ENCODE results near the gene PHACTR1. TPM values are rescaled to one million over a fixed set of nuclear protein-coding genes. Genes with fewer than 3 reads are reported as not detected.

Gene PHACTR1
- total and polyA plus RNA-seq, 4 donors = 0.31 to 1.5 (median 0.79) TPM

DNA sequence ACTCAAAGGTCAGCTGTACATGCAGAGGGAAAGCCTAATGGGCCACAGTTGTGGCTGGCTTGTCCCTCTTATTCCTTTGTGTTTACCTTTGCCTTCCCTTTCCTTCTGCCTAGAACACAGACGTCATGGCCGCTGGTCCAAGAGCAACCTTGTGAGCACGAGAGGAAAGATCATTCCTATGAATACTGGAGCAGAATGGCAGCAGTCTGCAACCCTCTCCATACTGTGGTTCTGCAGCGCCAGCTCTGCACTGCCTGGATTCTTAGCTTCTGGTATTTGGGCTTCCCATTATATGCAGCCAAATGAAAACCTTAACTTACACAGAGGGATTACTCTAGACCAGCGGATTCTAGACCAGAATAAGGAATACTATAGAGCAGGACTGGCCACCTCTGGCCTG lies 599.3 kb downstream of the PHACTR1 start:
- Histone ChIP-seq H3K9me3 (ENCODE audit: control insufficient read depth in 4 of 4, low read length in 3 of 4) (no peaks in the 10 kb centered on the region), H3K27ac (ENCODE audit: low read depth in 1 of 2, low read length in 2 of 2) (no peak overlapping the region), H3K27me3 (ENCODE audit: control insufficient read depth in 4 of 4, insufficient read depth in 4 of 4, low read length in 3 of 4) (no peaks in the 10 kb centered on the region), H3K36me3 (ENCODE audit: control insufficient read depth in 4 of 4, insufficient read depth in 3 of 4, low read depth in 1 of 4, low read length in 3 of 4) (peaks cover 8 to 48% (median 36%) of the 10 kb centered on the region in 4 donors), H3K4me3 (ENCODE audit: low read depth in 1 of 3, low read length in 3 of 3) (no peak overlapping the region), H3K4me1 (ENCODE audit: control insufficient read depth in 4 of 4, insufficient read depth in 4 of 4, low read length in 3 of 4) (no peaks in the 10 kb centered on the region), H3K9ac (ENCODE audit: low read depth in 1 of 2, low read length in 2 of 2) (no peak overlapping the region)
- TF ChIP-seq, protein P1, sequence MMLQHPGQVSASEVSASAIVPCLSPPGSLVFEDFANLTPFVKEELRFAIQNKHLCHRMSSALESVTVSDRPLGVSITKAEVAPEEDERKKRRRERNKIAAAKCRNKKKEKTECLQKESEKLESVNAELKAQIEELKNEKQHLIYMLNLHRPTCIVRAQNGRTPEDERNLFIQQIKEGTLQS (IDR thresholded peaks at IDR 0.05) = no peak
- TF ChIP-seq YY1 (IDR thresholded peaks at IDR 0.05) (no peak), NR2F2 (IDR thresholded peaks at IDR 0.05) (no peak), FOXA1 (IDR thresholded peaks at IDR 0.05) (no peak), GABPA (IDR thresholded peaks at IDR 0.05 in 1 of 2, conservative IDR thresholded peaks at IDR 0.05 in 1 of 2) (no peak), RAD21 (IDR thresholded peaks at IDR 0.05) (no peak), HNF4G (IDR thresholded peaks at IDR 0.05) (no peak), FOXA2 (IDR thresholded peaks at IDR 0.05) (no peak), RXRA (IDR thresholded peaks at IDR 0.05) (no peak), HNF4A (conservative IDR thresholded peaks at IDR 0.05) (no peak), TAF1 (conservative IDR thresholded peaks at IDR 0.05) (no peak), JUND (IDR thresholded peaks at IDR 0.05) (no peak), EGR1 (IDR thresholded peaks at IDR 0.05; ENCODE audit: low read depth in 2 of 2) (no peak), SP1 (IDR thresholded peaks at IDR 0.05) (no peak)
- TF ChIP-seq, protein P2, sequence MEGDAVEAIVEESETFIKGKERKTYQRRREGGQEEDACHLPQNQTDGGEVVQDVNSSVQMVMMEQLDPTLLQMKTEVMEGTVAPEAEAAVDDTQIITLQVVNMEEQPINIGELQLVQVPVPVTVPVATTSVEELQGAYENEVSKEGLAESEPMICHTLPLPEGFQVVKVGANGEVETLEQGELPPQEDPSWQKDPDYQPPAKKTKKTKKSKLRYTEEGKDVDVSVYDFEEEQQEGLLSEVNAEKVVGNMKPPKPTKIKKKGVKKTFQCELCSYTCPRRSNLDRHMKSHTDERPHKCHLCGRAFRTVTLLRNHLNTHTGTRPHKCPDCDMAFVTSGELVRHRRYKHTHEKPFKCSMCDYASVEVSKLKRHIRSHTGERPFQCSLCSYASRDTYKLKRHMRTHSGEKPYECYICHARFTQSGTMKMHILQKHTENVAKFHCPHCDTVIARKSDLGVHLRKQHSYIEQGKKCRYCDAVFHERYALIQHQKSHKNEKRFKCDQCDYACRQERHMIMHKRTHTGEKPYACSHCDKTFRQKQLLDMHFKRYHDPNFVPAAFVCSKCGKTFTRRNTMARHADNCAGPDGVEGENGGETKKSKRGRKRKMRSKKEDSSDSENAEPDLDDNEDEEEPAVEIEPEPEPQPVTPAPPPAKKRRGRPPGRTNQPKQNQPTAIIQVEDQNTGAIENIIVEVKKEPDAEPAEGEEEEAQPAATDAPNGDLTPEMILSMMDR (IDR thresholded peaks at IDR 0.05; ENCODE audit: low read depth, low read length, missing input control) = no peak
- TF ChIP-seq, protein P3, sequence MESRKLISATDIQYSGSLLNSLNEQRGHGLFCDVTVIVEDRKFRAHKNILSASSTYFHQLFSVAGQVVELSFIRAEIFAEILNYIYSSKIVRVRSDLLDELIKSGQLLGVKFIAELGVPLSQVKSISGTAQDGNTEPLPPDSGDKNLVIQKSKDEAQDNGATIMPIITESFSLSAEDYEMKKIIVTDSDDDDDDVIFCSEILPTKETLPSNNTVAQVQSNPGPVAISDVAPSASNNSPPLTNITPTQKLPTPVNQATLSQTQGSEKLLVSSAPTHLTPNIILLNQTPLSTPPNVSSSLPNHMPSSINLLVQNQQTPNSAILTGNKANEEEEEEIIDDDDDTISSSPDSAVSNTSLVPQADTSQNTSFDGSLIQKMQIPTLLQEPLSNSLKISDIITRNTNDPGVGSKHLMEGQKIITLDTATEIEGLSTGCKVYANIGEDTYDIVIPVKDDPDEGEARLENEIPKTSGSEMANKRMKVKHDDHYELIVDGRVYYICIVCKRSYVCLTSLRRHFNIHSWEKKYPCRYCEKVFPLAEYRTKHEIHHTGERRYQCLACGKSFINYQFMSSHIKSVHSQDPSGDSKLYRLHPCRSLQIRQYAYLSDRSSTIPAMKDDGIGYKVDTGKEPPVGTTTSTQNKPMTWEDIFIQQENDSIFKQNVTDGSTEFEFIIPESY (IDR thresholded peaks at IDR 0.05) = no peak
- TF ChIP-seq, protein P4, sequence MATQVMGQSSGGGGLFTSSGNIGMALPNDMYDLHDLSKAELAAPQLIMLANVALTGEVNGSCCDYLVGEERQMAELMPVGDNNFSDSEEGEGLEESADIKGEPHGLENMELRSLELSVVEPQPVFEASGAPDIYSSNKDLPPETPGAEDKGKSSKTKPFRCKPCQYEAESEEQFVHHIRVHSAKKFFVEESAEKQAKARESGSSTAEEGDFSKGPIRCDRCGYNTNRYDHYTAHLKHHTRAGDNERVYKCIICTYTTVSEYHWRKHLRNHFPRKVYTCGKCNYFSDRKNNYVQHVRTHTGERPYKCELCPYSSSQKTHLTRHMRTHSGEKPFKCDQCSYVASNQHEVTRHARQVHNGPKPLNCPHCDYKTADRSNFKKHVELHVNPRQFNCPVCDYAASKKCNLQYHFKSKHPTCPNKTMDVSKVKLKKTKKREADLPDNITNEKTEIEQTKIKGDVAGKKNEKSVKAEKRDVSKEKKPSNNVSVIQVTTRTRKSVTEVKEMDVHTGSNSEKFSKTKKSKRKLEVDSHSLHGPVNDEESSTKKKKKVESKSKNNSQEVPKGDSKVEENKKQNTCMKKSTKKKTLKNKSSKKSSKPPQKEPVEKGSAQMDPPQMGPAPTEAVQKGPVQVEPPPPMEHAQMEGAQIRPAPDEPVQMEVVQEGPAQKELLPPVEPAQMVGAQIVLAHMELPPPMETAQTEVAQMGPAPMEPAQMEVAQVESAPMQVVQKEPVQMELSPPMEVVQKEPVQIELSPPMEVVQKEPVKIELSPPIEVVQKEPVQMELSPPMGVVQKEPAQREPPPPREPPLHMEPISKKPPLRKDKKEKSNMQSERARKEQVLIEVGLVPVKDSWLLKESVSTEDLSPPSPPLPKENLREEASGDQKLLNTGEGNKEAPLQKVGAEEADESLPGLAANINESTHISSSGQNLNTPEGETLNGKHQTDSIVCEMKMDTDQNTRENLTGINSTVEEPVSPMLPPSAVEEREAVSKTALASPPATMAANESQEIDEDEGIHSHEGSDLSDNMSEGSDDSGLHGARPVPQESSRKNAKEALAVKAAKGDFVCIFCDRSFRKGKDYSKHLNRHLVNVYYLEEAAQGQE (IDR thresholded peaks at IDR 0.05) = no peak
- peak; percentile 13 for DNase-seq (ENCODE audit: low spot score)
- WGBS = 92% methylated on average over 5 of the region's 5 CpGs

DNA sequence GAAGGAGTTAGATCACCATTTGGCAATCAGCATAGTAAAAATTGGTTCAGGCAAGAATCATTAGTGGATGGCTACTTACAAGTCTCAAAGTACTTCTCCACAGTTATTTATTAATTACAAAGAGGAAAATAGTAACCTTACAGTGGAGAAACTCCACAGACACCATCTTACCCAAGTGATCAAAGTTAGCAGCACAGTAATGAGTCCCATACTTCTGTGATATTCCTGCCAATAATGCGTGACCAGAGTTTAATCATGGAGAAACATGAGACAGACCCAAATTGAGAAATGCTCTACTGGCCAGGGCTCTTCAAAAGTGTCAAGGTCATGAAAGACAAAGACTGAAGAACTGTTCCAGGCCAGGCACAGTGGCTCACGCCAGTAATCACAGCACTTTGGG lies 602.3 kb downstream of the PHACTR1 start:
- Histone ChIP-seq H3K9me3 (ENCODE audit: control insufficient read depth in 4 of 4, low read length in 3 of 4) (no peaks in the 10 kb centered on the region), H3K36me3 (ENCODE audit: control insufficient read depth in 4 of 4, insufficient read depth in 3 of 4, low read depth in 1 of 4, low read length in 3 of 4) (peaks cover 11 to 70% (median 53%) of the 10 kb centered on the region in 4 donors), H3K27ac (ENCODE audit: low read depth in 1 of 2, low read length in 2 of 2) (no peak overlapping the region), H3K4me3 (ENCODE audit: low read depth in 1 of 3, low read length in 3 of 3) (no peak overlapping the region), H3K4me1 (ENCODE audit: control insufficient read depth in 4 of 4, insufficient read depth in 4 of 4, low read length in 3 of 4) (no peaks in the 10 kb centered on the region), H3K9ac (ENCODE audit: low read depth in 1 of 2, low read length in 2 of 2) (no peak overlapping the region), H3K27me3 (ENCODE audit: control insufficient read depth in 4 of 4, insufficient read depth in 4 of 4, low read length in 3 of 4) (no peaks in the 10 kb centered on the region)
- WGBS = 91% methylated on average over 2 of the region's 2 CpGs
- TF ChIP-seq FOXA1 (IDR thresholded peaks at IDR 0.05) = no peak
- TF ChIP-seq, protein P1 (IDR thresholded peaks at IDR 0.05) = no peak
- no peak for TF ChIP-seq YY1 (IDR thresholded peaks at IDR 0.05)
- no peak for TF ChIP-seq JUND (IDR thresholded peaks at IDR 0.05)
- TF ChIP-seq GABPA (IDR thresholded peaks at IDR 0.05 in 1 of 2, conservative IDR thresholded peaks at IDR 0.05 in 1 of 2) = no peak
- TF ChIP-seq, protein P4 (IDR thresholded peaks at IDR 0.05) = no peak
- TF ChIP-seq HNF4A (conservative IDR thresholded peaks at IDR 0.05) = no peak
- TF ChIP-seq SP1 (IDR thresholded peaks at IDR 0.05) = no peak
- TF ChIP-seq RXRA (IDR thresholded peaks at IDR 0.05) = no peak
- no peak for TF ChIP-seq HNF4G (IDR thresholded peaks at IDR 0.05)
- no peak for TF ChIP-seq FOXA2 (IDR thresholded peaks at IDR 0.05)
- no peak for TF ChIP-seq TAF1 (conservative IDR thresholded peaks at IDR 0.05)
- no peak for DNase-seq (ENCODE audit: low spot score)

Data from liver (tissue), 9 donors.